HepG2 (cell line): ENCODE results near the gene COBL. TPM values are rescaled to one million over a fixed set of nuclear protein-coding genes. Genes with fewer than 3 reads are reported as not detected.

Experiments
- ATAC-seq: fragments of 200-7000 bp; cut with Tn5 transposase; 3 replicates; pipeline ENCODE4 v1.9.1; 2020; ENCODE audit warnings: mild to moderate bottlenecking, moderate library complexity
- BruUV-seq: library from RNA; stranded (reverse); fragments of 400-500 nt; replicated peaks from 2 replicates; lab custom pipeline; 2021; lab: Mats Ljungman, UMichigan
- CTCF ChIA-PET: fragments of 300-600 bp; formaldehyde crosslinking; extraction: SDS; loops from one replicate; lab custom pipeline; 2021; ENCODE audit warnings: low total read pairs, inconsistent platforms, low intra/inter-chr PET ratio; lab: Yijun Ruan, JAX
- POLR2A ChIA-PET: fragments of 350-600 bp; sonication (Branson Sonifier 250); formaldehyde crosslinking; loops from one replicate; lab custom pipeline; 2020; ENCODE audit warnings: antibody characterized with exemption, inconsistent platforms; lab: Yijun Ruan, JAX
- DNase-seq: peaks from one replicate; pipeline ENCODE4 v3.0.0-alpha.2; 2015; ENCODE audit warnings: low spot score
- FAIRE-seq: peaks from 3 replicates; lab custom pipeline; 2011; peaks lifted over from hg19 to GRCh38; lab: Jason Lieb, UNC
- H2AFZ ChIP-seq: one replicate; pipeline ENCODE4 v1.6.1; 2011; ENCODE audit warnings: low read length, inconsistent platforms
- H3K27ac ChIP-seq: fragments of 300-600 bp; 3 replicates; pipeline ENCODE4 v1.8.0; 2011; ENCODE audit warnings: mixed run types, mild to moderate bottlenecking, mixed read lengths, low read length, inconsistent platforms; ENCODE audit not compliant: insufficient read depth; ENCODE audit errors: extremely low read length
- H3K27me3 ChIP-seq, 2 experiments: fragments of 200-600 bp in 1 of 2; 2 replicates in 1 of 2; 3 replicates in 1 of 2; pipeline versions ENCODE4 v1.6.0 to v1.8.0; 2011; ENCODE audit warnings: low read length in 2 of 2, mild to moderate bottlenecking in 2 of 2, moderate library complexity in 2 of 2, inconsistent platforms in 1 of 2; ENCODE audit not compliant: insufficient read depth in 2 of 2, control insufficient read depth in 1 of 2
- H3K36me3 ChIP-seq, 2 experiments: fragments of 200-600 bp in 1 of 2; replicated peaks in 1 of 2; 2 replicates in 1 of 2; 3 replicates in 1 of 2; pipeline versions ENCODE4 v1.5.1 to v1.8.0; 2011; ENCODE audit warnings: low read length in 2 of 2, inconsistent platforms in 1 of 2; ENCODE audit not compliant: insufficient read depth in 2 of 2, control insufficient read depth in 1 of 2
- H3K4me1 ChIP-seq: 2 replicates; pipeline ENCODE4 v1.5.1; 2012; ENCODE audit warnings: low read length, inconsistent platforms; ENCODE audit not compliant: insufficient read depth
- H3K4me2 ChIP-seq: 2 replicates; pipeline ENCODE4 v1.6.0; 2011; ENCODE audit warnings: low read depth, low read length, inconsistent platforms
- H3K4me3 ChIP-seq, 3 experiments: fragments of 200-600 bp in 1 of 3; sonication (generic), shearing (Covaris generic) in 1 of 3; replicated peaks in 1 of 3; 2 replicates each; pipeline ENCODE4 v1.5.1; 2011 to 2016; ENCODE audit warnings: low read length in 3 of 3, inconsistent platforms in 2 of 3, low read depth in 2 of 3, mild to moderate bottlenecking in 2 of 3, control low read depth in 1 of 3, mixed read lengths in 1 of 3; ENCODE audit not compliant: insufficient read depth in 1 of 3
- H3K79me2 ChIP-seq: one replicate; pipeline ENCODE4 v1.6.1; 2011; ENCODE audit warnings: low read length, inconsistent platforms; ENCODE audit not compliant: insufficient read depth
- H3K9ac ChIP-seq: 2 replicates; pipeline ENCODE4 v1.6.0; 2011; ENCODE audit warnings: mild to moderate bottlenecking, low read depth, low read length, inconsistent platforms; ENCODE audit not compliant: insufficient read depth
- H3K9me3 ChIP-seq: 2 replicates; pipeline ENCODE4 v1.5.1; 2012; ENCODE audit warnings: mild to moderate bottlenecking, low read length
- H4K20me1 ChIP-seq: 2 replicates; pipeline ENCODE4 v1.6.0; 2011; ENCODE audit warnings: inconsistent platforms, mild to moderate bottlenecking, low read length, moderate library complexity; ENCODE audit not compliant: insufficient read depth
- ATRX ChIP-seq: sonication (generic); formaldehyde crosslinking; IDR thresholded peaks from 2 replicates; pipeline ENCODE4 v1.4.0; 2020; ENCODE audit warnings: missing genetic modification reagents, borderline replicate concordance
- DDIT3 ChIP-seq: sonication (generic); formaldehyde crosslinking; IDR thresholded peaks from 2 replicates; pipeline ENCODE4 v1.4.0; 2020; ENCODE audit warnings: mild to moderate bottlenecking, missing genetic modification reagents
- PREB ChIP-seq: sonication (generic); formaldehyde crosslinking; IDR thresholded peaks from 2 replicates; pipeline ENCODE4 v1.4.0; 2020; ENCODE audit warnings: missing genetic modification reagents
- SMARCE1 ChIP-seq: fragments of 450-650 bp; IDR thresholded peaks from 2 replicates; pipeline ENCODE4 v1.6.1; 2017; ENCODE audit warnings: borderline replicate concordance
- TEAD3 ChIP-seq: optimal IDR thresholded peaks from 2 replicates; pipeline ENCODE3; 2016; ENCODE audit warnings: borderline replicate concordance
- U2AF1 ChIP-seq: fragments of 200-400 bp; formaldehyde crosslinking; optimal IDR thresholded peaks from 2 replicates; pipeline ENCODE3; 2017; ENCODE audit warnings: mild to moderate bottlenecking, low read depth, low read length
- ZBTB3 ChIP-seq: sonication (generic); formaldehyde crosslinking; IDR thresholded peaks from 2 replicates; pipeline ENCODE4 v1.4.0; 2020; ENCODE audit warnings: low read depth, mild to moderate bottlenecking, moderate library complexity, missing genetic modification reagents, borderline replicate concordance
- ZFP90 ChIP-seq: sonication (generic); formaldehyde crosslinking; IDR thresholded peaks from 2 replicates; pipeline ENCODE4 v1.8.0; 2022; ENCODE audit warnings: missing genetic modification reagents, mild to moderate bottlenecking, inconsistent platforms, borderline replicate concordance
- ZNF20 ChIP-seq: sonication (generic); formaldehyde crosslinking; IDR thresholded peaks from 2 replicates; pipeline ENCODE4 v1.4.0; 2020; ENCODE audit warnings: mild to moderate bottlenecking, moderate library complexity, missing genetic modification reagents
- ZNF619 ChIP-seq: sonication (generic); formaldehyde crosslinking; IDR thresholded peaks from 2 replicates; pipeline ENCODE4 v1.4.0; 2020; ENCODE audit warnings: mild to moderate bottlenecking, missing genetic modification reagents
- ZNF740 ChIP-seq: sonication (generic); formaldehyde crosslinking; IDR thresholded peaks from 2 replicates; pipeline ENCODE4 v1.4.0; 2020; ENCODE audit warnings: missing genetic modification reagents
- ZNF768 ChIP-seq: sonication (generic); formaldehyde crosslinking; IDR thresholded peaks from 2 replicates; pipeline ENCODE4 v1.4.0; 2020; ENCODE audit warnings: missing genetic modification reagents
- ZNF770 ChIP-seq: sonication (generic); formaldehyde crosslinking; IDR thresholded peaks from 2 replicates; pipeline ENCODE4 v1.5.0; 2020; ENCODE audit warnings: mild to moderate bottlenecking, missing genetic modification reagents
- WGBS: methylation state at CpG from one replicate; pipeline ENCODE4 v1.1.6; 2017; ENCODE audit warnings: low lambda C conversion rate; 5-methylcytosine and 5-hydroxymethylcytosine counted together
- in situ Hi-C: cut with HindIII; loops from 2 replicates; pipeline ENCODE4 v1.10.0; 2017; ENCODE audit warnings: low pct_unique_long_range_greater_than_20kb; ENCODE audit not compliant: extremely low pct_ligation_motif_present
- intact Hi-C: fragments of 100-400 bp; cut with micrococcal nuclease; formaldehyde crosslinking; loops from one replicate; pipeline ENCODE4 v1.10.0; 2022; ENCODE audit not compliant: unreplicated experiment
- polyA plus RNA-seq, 8 experiments: library from polyadenylated mRNA; depleted of rRNA in 3 of 8; stranded (reverse) in 7 of 8; unstranded in 1 of 8; fragments of >200 nt; fragmentation: Illumina TruSeq in 4 of 8; extraction: Trizol in 4 of 8; gene quantifications; 2 replicates each; pipeline versions ENCODE4 v1.2.1 to v1.2.3, GENCODE V29; 2011 to 2016; ENCODE audit warnings: low read depth in 4 of 8, missing spikeins in 1 of 8, mixed read lengths in 1 of 8; ENCODE audit not compliant: insufficient read depth in 1 of 8
- total RNA-seq, 5 experiments: library from RNA; depleted of rRNA; stranded (reverse); fragments of >200 nt; fragmentation: Illumina TruSeq; extraction: Trizol; gene quantifications; 2 replicates each; pipeline ENCODE4 v1.2.3, GENCODE V29; 2016; ENCODE audit warnings: low read depth in 1 of 5

COBL gene
- total and polyA plus RNA-seq, 2 of the 13 experiments (the other 11 are each of a cell fraction or from before 2014, with no cell fraction given): 3.8 to 4.9 TPM

- TF ChIP-seq ZFP90 (CRISPR knock-in tag): no peak
These were observed 208.5 kb downstream of the COBL start (continued) for GRCh38 chr7:51108134-51108533.

GRCh38 chr7:51104278-51104677 lies 212.3 kb downstream of the COBL start:
- 72% methylated on average over 3 of the region's 3 CpGs for WGBS
- intact Hi-C loops: no loop called here
- H3K9ac ChIP-seq: no peak overlapping the region
- H4K20me1 ChIP-seq: no peaks in the 10 kb centered on the region
- ATAC-seq (no peak), FAIRE-seq (no peak), DNase-seq (no peak)
- no peak overlapping the region for H2AFZ ChIP-seq
- H3K4me3 ChIP-seq: no peak overlapping the region
- no peak overlapping the region for H3K4me2 ChIP-seq
- ChIA-PET CTCF (no interaction called here), POLR2A (no interaction called here)
- no peaks in the 10 kb centered on the region for H3K27me3 ChIP-seq
- in situ Hi-C loops: no loop called here
- no peaks in the 10 kb centered on the region for H3K9me3 ChIP-seq
- BruUV-seq: no TSS peak
- H3K36me3 ChIP-seq: no peaks in the 10 kb centered on the region
- no peaks in the 10 kb centered on the region for H3K4me1 ChIP-seq
- TF ChIP-seq ZBTB3 (no peak), SMARCE1 (no peak), ZNF768 (CRISPR knock-in tag) (peak; percentile 51; the same call in 1 of the 2 replicates)
- TF ChIP-seq, all 625 proteins: peak for 1
- Histone ChIP-seq H3K79me2 (no peaks in the 10 kb centered on the region), H3K27ac (no peak overlapping the region)

GRCh38 chr7:51103718-51104117 lies 212.9 kb downstream of the COBL start:
- in situ Hi-C loops: no loop called here
- TF ChIP-seq ZNF740 (CRISPR knock-in tag) (no peak), ZNF20 (CRISPR knock-in tag) (no peak), ZNF770 (no peak), TEAD3 (CRISPR knock-in tag) (no peak), PREB (CRISPR knock-in tag) (no peak), ATRX (CRISPR knock-in tag) (no peak), DDIT3 (no peak), U2AF1 (no peak), ZNF619 (CRISPR knock-in tag) (no peak)
- ATAC-seq: no peak
- H4K20me1 ChIP-seq: no peaks in the 10 kb centered on the region
- peaks cover 3% of the 10 kb centered on the region; the same call in 1 of the 2 replicates for H3K9me3 ChIP-seq
- 95% methylated on average over 5 of the region's 5 CpGs for WGBS
- H2AFZ ChIP-seq: no peak overlapping the region
- no peak overlapping the region for H3K4me2 ChIP-seq
- no peaks in the 10 kb centered on the region for H3K4me1 ChIP-seq
- CTCF ChIA-PET: no interaction called here
- H3K79me2 ChIP-seq: no peaks in the 10 kb centered on the region
- no peak overlapping the region for H3K4me3 ChIP-seq
- intact Hi-C loops: no loop called here
- no peak overlapping the region for H3K27ac ChIP-seq
- POLR2A ChIA-PET: no interaction called here
- no peaks in the 10 kb centered on the region for H3K36me3 ChIP-seq
- FAIRE-seq: no peak
- H3K9ac ChIP-seq: no peak overlapping the region
- no TSS peak for BruUV-seq
- DNase-seq: no peak
- no peaks in the 10 kb centered on the region for H3K27me3 ChIP-seq
